GM21576 (cell line): ENCODE data around the gene HMGCL.
"Not testable (repeated sequence)": the region's sequence is repeated elsewhere in the genome, so short reads cannot be mapped to it uniquely, and the experiment has no call there.

Experiments used
- ATAC-seq: cut with Tn5 transposase; IDR thresholded peaks from one replicate; pipeline ENCODE4 v1.9.1; 2021; ENCODE audit warnings: mild to moderate bottlenecking, moderate library complexity; ENCODE audit not compliant: unreplicated experiment

The HMGCL gene

DNA sequence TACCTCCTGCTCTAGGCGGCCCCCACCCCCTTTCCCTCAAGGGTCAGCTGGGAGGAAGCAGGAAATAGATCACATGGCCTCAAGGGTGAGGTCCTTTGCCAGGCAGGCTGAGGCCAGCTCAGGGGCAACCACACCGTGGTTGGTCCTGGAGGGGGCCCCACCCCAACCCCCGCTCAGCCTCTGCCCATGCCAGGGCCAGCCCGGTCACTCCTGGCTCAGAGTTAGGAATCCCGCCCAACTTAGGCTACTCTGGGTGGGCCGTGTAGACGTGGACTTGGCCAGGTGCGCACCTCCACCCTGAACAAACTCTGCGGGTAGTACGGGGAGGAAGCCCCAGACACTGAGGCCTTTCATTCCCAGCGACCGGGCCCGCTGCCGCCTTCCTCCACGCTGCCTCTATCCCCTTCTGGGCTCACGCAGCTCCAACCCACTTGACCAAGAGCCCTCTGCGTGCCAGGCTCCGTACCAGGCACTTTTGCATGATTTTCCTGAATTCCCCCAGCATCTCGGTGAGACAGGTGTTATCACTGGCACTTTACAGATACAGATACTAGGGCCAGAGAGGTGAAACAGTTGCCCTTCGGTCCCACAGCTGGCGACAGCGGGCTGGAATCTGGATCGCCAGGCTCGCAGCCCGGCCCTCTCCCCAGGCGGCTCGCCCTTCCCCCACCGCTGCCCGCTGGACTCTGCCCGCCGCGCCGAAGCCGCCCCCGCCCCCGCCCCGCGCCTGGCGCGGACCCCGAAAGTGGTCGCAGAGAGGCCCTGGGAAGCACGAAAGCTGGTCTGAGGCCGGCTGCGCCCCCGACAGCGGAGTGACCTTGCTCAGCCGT, 25.4 kb downstream of the HMGCL start:
- ATAC-seq, result peak; percentile 11

DNA sequence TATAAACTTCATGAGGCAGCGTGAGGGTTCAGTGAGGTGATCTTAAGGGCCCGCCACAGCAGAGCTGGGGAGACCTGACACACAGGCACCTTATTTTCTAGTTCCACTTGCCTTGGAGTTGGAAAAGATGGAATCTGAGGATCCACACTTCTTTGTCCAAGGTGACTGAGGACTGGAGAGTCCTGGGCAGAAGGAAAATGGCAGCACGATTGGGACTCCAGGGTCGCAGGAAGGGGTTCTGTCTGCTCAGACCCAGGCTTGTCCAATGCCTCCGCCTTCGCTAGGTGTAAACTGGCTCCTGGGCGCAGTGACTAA, 26.0 kb downstream of the HMGCL start:
- ATAC-seq, result no peak

DNA sequence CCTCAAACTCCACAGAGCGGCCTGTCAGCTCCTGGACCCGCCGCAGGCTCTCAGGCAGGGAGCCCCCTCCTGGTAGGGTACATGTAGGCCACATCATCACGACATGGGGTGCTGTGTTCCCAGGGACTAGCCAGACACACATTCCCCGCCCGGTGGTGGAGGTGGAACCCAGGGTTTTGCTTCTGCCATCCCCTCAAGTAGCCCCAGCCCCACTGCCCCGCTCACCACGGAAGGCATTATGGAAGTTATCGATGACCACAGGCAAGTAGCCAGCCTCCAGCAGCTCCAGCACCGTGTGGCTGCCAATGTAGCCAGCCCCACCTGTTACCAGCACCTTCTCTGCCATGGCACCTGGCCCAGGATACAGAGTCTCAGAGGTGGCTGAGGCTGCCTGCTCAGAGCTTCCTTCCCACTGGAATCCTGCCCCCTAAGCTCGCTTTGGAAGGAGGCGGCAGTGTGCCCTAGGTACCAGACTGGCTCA, 26.5 kb downstream of the HMGCL start:
- ATAC-seq, result no peak

DNA sequence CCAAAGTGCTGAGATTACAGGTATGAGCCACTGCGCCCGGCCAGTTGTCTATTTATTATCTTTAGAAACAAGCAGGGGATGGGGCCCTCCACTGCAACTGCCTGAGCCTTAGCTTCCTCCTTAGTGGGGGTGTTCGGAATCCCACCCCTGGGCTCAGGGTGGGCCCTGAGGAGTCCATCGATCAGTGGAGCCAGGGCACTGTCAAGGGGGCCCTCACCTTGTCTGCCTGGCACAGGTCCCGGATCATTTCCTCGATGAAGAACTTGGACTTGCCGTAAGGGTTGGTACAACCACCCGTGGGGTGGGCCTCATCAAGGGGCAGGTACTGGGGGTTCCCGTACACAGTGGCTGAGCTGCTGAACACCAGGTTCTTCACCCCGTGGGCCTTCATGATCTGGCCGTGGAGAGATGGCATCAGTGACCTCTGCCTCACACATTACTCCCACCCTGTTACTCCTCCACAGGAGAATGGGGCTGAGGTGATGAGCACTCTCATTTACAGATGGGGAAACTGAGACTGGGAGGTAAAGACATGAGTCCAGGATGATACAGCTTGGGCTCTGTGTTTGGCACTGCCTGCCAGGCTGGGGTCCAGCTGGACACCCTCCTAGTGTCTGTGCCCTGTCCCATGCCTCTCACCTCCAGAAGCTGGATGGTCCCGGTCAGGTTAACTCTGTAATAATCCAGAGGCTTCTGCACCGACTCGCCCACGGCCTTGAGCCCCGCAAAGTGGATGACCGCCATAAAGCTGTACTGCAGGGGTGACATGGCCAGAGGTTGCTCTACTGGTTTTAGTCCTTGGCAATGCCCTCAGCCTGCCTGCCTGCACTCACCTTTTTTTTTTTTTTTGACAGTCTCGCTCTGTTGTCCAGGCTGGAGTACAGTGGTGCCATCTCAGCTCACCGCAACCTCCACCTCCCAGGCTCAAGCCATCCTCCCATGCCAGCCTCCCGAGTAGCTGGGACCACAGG, 27.5 kb downstream of the HMGCL start:
- ATAC-seq, result no peak

DNA sequence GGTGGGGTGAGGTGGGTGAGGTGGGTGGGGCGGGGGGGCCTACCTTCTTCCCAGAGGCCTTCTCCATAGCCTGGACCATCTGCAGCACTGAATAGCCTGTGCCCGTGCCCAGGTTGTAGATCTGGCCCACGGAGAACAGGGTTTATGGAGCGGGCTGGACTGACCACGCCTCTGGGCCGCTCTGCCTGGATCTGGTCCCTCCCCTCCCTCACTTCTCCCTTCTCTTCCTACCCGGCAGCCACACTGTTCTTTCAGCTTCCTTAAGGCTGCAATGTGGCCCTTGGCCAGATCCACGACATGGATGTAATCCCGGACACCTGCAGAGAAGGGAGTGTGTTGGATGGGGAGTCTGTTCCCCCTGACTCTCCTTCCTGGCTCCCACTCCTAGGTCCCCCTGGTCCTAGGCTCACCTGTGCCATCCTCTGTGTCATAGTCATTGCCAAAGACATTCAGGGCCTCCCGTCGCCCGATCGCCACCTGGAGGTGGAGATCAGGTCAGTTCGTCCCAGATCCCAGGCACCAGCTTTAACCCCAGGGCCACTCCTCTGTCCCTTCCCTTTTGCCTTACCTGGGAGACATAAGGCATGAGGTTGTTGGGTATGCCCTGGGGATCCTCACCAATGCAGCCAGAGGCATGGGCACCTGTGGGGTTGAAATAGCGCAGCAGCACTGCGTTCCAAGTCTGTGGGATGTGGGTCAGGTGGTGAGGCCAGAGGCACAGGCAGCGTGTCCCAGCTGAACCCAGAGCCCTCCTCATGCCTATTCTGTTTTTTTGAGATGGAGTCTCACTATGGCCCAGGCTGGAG, 28.6 kb downstream of the HMGCL start:
- ATAC-seq, result no peak

DNA sequence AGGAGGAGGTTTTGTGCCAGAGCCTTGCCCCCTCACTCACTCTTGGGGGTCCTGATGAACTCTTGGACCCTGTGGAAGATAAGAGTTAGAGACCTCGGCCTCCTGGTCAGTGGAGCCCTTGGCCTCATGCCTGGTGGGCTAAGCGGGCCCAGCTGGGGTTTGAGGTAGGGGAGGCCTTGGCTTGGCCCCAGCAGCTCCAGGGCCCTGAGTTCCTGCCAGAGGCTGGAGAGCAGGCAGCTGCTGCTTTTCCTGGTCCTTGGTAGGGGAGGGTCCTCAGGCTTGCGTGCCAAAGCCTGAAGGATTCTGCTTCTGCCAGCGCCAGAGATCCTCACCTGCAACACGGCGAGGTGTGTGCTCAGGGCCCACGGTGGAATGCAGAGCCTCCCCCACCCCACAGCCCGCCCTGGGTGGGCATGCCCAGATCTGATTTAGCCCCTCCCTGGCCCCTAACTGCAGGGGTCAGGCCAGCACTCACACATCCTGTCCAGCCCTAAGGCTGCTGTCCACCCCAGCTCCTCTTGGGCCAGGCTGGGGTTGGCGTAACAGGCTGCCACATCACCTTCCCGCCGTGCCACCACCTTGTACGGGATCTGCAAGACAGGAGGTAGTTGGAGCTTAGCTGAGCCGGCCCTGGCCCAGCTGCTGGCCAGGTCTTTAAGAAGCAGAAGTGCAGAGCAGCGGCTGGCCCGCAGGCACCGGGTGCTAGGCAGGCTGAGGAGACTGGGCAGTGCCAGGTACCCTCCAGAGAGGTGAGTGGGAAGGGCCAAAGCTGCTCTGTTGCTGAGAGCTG, 29.4 kb downstream of the HMGCL start:
- no peak for ATAC-seq

DNA sequence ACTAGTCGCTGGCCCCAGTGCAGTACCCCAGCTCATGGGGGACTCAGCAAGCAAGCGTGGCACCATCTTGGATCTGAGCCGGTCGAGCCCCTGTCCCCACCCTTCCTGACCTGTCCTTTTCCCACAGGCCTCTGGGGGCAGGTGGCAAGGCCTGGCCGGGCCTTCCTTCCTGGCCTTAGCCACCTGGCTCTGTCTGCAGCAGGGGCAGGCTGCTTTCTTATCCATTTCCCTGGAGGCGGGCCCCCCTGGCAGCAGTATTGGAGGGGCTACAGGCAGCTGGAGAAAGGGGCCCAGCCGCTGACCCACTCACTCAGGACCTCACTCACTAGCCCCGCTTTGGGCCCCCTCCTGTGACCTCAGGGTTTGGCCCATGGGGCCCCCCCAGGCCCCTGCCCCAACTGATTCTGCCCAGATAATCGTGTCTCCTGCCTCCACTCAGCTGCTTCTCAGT, 30.5 kb downstream of the HMGCL start:
- not testable (repeated sequence) for ATAC-seq

DNA sequence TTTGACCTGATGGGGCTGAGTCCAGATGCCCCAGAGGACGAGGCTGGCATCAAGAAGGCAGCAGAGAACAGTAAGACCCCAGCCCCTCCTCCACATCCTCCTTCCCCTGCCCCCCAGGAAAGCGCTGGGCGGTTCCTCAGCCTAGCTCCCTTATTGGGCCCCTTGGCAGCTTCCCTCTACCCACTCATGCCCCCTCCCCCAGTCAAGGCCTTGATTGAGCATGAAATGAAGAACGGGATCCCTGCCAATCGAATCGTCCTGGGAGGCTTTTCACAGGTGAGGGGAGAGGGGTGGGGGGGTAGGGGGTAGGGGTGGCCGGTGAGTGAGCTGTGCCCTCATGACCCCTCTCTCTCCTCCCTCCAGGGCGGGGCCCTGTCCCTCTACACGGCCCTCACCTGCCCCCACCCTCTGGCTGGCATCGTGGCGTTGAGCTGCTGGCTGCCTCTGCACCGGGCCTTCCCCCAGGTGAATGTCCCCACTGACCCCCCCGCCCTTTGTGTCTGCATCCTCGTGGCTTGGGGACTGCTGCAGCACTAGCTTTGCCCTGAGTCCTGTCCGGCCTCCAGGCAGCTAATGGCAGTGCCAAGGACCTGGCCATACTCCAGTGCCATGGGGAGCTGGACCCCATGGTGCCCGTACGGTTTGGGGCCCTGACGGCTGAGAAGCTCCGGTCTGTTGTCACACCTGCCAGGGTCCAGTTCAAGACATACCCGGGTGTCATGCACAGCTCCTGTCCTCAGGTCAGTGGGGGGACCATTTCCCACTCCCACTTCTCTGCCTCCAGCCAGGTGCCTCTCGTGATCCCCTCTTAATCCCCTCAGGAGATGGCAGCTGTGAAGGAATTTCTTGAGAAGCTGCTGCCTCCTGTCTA, 31.1 kb downstream of the HMGCL start:
- no peak for ATAC-seq

DNA sequence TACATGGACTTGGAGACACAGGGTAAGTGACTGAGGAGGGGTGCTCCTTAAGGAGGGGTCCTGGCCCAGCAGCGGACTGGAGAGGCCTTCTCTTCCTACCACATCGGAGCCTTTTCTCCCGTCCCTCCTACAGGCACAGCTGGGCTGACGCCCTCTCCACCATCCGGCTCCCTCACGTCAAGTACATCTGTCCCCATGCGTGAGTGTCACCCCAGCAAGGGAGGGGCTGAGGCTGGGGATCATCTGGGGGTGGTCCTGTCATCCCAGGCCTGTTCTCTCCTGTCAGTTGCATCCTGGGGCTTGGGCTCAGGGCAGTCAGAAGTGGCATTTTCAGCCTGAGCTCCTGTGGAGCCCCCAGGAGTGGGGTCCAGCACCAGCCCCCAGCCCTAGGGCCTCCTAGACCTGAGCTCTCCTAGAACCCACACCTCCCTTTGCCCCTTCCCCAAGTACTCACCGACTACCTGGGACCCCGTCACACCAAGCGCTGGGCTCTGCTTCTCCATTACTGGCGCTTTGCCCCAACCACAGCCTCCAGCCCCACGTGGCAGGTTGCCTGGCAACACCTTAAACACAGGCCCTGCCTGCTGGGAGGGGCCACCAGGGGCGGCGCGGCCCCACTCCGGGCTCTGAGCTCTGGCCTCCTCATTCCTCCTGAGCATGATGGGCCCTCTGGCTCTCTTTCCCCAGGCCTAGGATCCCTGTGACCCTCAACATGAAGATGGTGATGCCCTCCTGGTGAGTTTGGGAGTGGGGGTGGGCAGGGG, 32.0 kb downstream of the HMGCL start:
- no peak for ATAC-seq

DNA sequence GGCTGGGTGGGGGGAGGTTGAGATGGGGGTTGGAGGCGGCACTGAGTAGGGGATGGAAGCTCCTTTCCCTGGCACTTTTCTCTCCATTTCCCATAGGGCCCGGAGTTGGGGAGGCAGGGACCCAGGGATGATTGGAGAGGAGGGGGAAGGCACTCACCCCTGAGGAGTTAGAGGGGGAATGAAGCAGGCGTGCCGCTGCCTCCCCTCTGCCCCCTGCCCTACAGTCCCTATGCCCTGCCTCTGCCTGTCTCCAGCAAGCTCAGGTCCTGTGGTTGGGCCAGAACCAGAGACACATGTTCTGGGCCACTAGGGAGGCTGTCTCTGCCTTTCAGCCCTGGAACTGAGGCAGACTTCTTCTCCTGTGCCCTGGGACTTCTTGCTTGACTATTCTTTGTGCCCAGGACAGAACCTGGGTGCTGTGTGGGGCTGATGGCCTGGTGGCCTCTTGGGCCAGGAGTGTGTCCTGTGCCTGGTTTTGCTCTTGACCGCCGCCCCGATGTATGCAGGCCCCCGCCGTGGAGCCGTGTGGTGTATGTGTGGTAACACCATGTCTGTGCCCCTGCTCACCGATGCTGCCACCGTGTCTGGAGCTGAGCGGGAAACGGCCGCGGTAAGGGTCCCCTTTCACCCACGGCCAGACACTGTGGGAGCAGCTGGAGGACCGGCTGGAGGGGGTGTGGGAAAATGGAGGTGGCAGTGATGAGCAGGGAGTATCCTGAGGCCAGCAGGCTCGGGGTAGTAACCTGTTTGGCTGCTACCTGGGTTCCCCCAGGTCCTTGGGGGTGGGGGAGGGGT, 32.9 kb downstream of the HMGCL start:
- no peak for ATAC-seq

DNA sequence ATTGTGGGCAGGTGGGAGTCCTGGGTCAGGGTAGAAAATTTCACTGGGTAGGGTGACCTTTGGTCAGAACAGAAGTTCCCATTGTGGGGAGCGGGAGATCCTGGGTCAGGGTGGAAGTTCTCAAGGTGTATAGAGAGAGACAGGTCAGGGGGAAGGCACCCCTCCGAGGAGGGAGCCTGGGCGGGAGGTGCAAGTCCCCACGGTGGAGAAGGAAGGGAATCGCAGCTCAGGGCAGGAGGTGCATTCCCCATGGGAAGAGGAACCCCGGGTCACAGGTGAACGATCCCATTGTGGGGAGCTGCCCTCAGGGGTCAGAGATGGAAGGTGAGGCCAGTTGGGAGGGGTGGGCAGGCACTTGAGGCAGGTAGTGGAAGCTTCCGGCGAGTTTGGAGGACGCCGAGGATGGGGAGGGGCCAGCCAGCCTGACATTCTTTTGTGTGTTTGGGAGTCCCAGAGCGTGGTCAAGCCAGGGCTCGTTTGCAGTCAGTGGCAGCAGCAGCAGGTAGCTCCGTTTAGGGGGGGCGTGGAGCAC, 33.6 kb downstream of the HMGCL start:
- no peak for ATAC-seq

DNA sequence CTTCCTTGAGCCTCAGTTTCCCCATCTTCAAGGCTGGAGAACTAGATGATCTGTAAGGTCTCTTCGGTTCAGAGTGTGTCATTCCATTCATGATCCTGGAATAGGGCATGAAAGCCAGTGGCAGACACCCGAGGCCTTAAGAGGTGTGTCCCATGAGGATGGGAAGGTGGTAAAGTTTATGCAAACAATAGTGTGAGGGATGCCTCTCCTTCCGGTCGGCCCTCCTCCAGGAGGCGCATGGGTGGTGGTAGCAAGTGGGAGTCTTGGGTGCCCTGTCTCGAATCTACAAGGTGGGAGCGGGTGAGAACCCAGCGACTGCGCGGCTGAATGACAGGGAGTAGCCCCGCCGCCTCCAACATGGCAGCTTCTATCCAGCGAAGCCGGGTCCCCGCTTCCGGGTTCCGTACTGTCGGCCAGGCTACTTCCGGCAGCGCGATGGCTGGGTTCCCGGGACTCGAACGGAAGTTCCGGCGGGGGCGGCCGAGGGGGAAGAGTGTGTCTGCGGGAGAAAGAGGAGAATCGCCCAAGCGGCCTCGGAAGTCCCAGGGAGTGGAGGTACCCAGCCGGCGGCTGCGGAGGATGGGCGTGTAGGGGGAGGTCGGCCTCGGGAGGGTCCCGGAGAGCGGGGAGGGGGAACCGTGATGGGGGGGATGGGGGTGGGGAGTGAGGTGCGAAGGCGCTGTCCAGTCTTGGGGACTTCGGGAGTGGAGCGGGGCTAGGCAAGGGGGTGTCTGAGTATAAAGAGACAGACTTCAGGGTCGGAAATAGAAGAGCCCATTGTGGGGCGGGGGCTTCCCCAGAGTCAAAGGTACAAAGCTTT, 34.3 kb downstream of the HMGCL start, which contains the start of gene LYPLA2:
LYPLA2 (plus strand) TSS at position 450 of the 820 bp plus-strand sequence. CDS start 1,538 bp downstream, outside the sequence.
- peak; percentile 70 for ATAC-seq

DNA sequence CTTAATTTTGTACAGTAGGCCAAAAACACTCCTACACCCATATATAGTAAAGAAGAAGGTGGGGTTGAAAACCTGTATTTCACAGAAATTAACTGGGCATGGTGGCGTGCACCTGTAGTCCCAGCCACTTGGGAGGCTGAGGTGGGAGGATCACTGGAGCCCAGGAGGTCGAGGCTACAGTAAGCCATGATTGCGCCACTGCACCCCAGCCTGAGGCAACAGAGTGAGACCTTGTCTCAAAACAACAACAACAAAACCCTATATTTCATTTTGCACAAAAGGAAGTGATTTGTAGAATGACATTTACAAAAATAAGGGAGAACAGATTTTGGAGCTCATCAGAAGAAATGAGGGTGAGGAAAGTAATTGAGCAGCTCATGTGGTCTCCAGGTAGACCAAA, 36.5 kb downstream of the HMGCL start:
- ATAC-seq, result no peak

DNA sequence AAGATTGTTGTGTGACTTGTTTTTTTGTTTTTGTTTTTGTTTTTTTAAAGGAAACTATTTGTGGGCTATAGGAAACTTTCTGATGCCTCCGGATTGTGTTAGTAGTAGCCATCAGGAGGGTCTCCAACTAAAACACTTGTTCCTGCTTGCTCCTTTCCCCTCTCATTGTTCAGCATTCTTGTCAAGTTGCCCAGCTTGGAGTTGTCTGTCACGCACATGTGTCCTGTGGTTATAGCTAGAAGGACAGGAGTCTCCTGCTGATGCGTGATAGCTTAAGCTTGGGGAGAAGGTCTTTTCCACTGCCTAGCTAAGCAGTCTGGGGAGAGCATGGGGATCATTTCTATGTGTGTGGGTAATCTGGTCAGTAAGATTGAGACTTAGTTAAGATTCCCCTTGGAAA, 37.5 kb downstream of the HMGCL start:
- ATAC-seq, result no peak

DNA sequence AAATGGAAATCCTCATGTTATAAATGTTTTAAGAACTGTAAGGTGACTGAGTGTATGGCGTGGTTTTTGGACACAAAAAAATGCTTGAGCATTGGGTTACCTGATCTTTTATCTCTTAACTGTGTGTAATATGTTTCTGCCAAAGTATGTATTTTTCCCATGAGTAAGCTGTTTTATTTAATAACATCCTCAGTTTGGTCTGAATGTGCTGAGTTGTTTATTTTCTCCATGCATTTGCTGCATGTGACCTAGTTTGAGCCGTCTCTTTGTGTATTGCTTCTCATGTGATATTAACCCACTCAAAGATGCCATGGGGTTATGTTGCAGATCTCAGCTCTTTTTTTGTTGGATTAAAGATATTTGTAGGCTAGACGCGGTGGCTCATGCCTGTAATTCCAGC, 40.4 kb downstream of the HMGCL start:
- no peak for ATAC-seq

DNA sequence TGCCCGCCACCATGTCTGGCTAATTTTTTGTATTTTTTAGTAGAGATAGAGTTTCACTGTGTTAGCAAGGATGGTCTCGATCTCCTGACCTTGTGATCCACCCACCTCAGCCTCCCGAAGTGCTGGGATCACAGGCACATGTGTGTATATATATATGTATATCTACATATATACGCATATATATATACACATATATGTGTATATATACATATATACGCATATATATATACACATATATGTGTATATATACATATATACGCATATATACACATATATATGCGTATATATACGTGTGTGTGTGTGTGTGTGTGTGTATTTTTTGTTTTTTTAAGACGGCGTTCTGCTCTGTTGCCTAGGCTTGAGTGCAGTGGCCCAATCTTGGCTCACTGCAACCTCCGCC, 42.1 kb downstream of the HMGCL start:
- ATAC-seq, result not testable (repeated sequence)
